Measurements from ENCODE around the gene RGS9.

DNA sequence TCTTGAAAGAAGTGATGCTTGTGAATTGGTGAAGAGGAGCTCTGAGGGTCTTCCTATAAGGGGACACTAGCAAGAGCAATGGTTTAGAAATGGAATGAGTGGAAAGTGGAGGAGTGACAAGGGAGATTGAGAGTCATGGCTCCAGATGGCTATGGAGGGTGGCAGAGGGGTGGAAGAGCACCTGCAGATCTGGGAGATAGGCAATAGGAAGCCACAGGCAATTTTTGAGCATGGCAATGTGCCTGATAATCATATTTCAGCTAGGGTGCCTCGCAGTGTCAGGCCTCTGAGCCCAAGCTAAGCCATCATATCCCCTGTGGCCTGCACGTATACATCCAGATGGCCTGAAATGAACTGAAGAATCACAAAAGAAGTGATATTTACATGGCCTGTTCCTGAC, 21.5 kb downstream of the RGS9 start:
- TF ChIP-seq POLR2A (IDR thresholded peaks at IDR 0.05) (no peak), POLR2AphosphoS5 (IDR thresholded peaks at IDR 0.05) (no peak)
- TF ChIP-seq, protein P1, sequence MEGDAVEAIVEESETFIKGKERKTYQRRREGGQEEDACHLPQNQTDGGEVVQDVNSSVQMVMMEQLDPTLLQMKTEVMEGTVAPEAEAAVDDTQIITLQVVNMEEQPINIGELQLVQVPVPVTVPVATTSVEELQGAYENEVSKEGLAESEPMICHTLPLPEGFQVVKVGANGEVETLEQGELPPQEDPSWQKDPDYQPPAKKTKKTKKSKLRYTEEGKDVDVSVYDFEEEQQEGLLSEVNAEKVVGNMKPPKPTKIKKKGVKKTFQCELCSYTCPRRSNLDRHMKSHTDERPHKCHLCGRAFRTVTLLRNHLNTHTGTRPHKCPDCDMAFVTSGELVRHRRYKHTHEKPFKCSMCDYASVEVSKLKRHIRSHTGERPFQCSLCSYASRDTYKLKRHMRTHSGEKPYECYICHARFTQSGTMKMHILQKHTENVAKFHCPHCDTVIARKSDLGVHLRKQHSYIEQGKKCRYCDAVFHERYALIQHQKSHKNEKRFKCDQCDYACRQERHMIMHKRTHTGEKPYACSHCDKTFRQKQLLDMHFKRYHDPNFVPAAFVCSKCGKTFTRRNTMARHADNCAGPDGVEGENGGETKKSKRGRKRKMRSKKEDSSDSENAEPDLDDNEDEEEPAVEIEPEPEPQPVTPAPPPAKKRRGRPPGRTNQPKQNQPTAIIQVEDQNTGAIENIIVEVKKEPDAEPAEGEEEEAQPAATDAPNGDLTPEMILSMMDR (IDR thresholded peaks at IDR 0.05 in 8 of 11, conservative IDR thresholded peaks at IDR 0.05 in 3 of 11): no peak

All from spleen (tissue), 7 donors.